HCT116 (cell line): ENCODE data around the gene RCC2. TPM values are rescaled to one million over a fixed set of nuclear protein-coding genes. Genes with fewer than 3 reads are reported as not detected.

ENCODE experiments used
- ATAC-seq: fragments of 200-7000 bp; cut with Tn5 transposase; 2 replicates; pipeline ENCODE4 v1.9.1; 2020; ENCODE audit warnings: mild to moderate bottlenecking, moderate library complexity
- BruUV-seq: library from RNA; stranded (reverse); fragments of 400-500 nt; replicated peaks from 2 replicates; lab custom pipeline; 2021; lab: Mats Ljungman, UMichigan
- CTCF ChIA-PET: fragments of 300-600 bp; sonication (Branson Sonifier 250); formaldehyde crosslinking; loops from one replicate; lab custom pipeline; 2021; ENCODE audit warnings: antibody characterized with exemption; lab: Charles Lee
- POLR2A ChIA-PET: fragments of 300-600, 350-600 bp; sonication (Branson Sonifier 250); formaldehyde crosslinking; loops from one replicate; lab custom pipeline; 2021; ENCODE audit warnings: antibody characterized with exemption; lab: Charles Lee
- RAD21 ChIA-PET, 2 experiments: fragments of 300-600 bp; sonication (Branson Sonifier 250); formaldehyde crosslinking; loops; one replicate each; lab custom pipeline; 2023; ENCODE audit warnings: low total read pairs in 2 of 2; ENCODE audit not compliant: uncharacterized antibody in 2 of 2, unreplicated experiment in 2 of 2, low non-redundant PET in 1 of 2; lab: Charles Lee
- DNase-seq: peaks from one replicate; pipeline ENCODE4 v3.0.0-alpha.2; 2010; ENCODE audit warnings: low read depth, low spot score
- H2AFZ ChIP-seq: fragments of 200-600 bp; shearing (Covaris generic), sonication (generic); 2 replicates; pipeline ENCODE4 v1.6.1; 2017; ENCODE audit warnings: low read depth, mixed run types, mixed read lengths, antibody characterized with exemption, low read length; ENCODE audit not compliant: poor library complexity, severe bottlenecking
- H3K27ac ChIP-seq: 2 replicates; pipeline ENCODE4 v1.5.1; 2012; ENCODE audit warnings: low read depth, low read length
- H3K27me3 ChIP-seq: fragments of 200-600 bp; sonication (generic); 2 replicates; pipeline ENCODE4 v1.6.1; 2016; ENCODE audit warnings: mixed run types, low read length, mixed read lengths; ENCODE audit not compliant: insufficient read depth
- H3K36me3 ChIP-seq, 2 experiments: fragments of 200-500 bp in 1 of 2; fragments of 200-600 bp in 1 of 2; sonication (Bioruptor generic) in 1 of 2; sonication (generic) in 1 of 2; 2 replicates each; pipeline versions ENCODE4 v1.5.1 to v1.6.1; 2014 to 2016; ENCODE audit warnings: low read length in 2 of 2, inconsistent platforms in 1 of 2, mixed read lengths in 1 of 2, mixed run types in 1 of 2; ENCODE audit not compliant: insufficient read depth in 2 of 2, control insufficient read depth in 1 of 2
- H3K4me1 ChIP-seq, 2 experiments: fragments of 200-600 bp in 1 of 2; sonication (generic) in 1 of 2; 2 replicates each; pipeline versions ENCODE4 v1.5.1 to v1.6.1; 2012 to 2017; ENCODE audit warnings: low read length in 2 of 2, inconsistent platforms in 1 of 2, mild to moderate bottlenecking in 1 of 2, mixed read lengths in 1 of 2, mixed run types in 1 of 2, moderate library complexity in 1 of 2; ENCODE audit not compliant: insufficient read depth in 2 of 2, control insufficient read depth in 1 of 2
- H3K4me2 ChIP-seq: fragments of 200-600 bp; sonication (generic); 2 replicates; pipeline ENCODE4 v1.6.1; 2017; ENCODE audit warnings: mixed run types, low read length, mixed read lengths
- H3K4me3 ChIP-seq, 2 experiments: fragments of 200-600 bp in 1 of 2; sonication (generic) in 1 of 2; replicated peaks in 1 of 2; 2 replicates each; pipeline ENCODE4 v1.5.1; 2011 to 2016; ENCODE audit warnings: low read length in 2 of 2, control low read depth in 1 of 2, low read depth in 1 of 2, mild to moderate bottlenecking in 1 of 2, mixed read lengths in 1 of 2, mixed run types in 1 of 2
- H3K79me2 ChIP-seq: fragments of 200-600 bp; sonication (generic); 2 replicates; pipeline ENCODE4 v1.6.1; 2017; ENCODE audit warnings: mild to moderate bottlenecking, mixed run types, low read length, moderate library complexity, mixed read lengths; ENCODE audit not compliant: insufficient read depth
- H3K9ac ChIP-seq: fragments of 200-600 bp; sonication (generic); 2 replicates; pipeline ENCODE4 v1.6.1; 2016; ENCODE audit warnings: low read length, mixed read lengths
- H3K9me2 ChIP-seq: fragments of 200-600 bp; sonication (generic), shearing (Covaris generic); 2 replicates; pipeline ENCODE4 v1.6.1; 2017; ENCODE audit warnings: mixed run types, mild to moderate bottlenecking, moderate library complexity; ENCODE audit not compliant: insufficient read depth
- H3K9me3 ChIP-seq, 2 experiments: fragments of 200-500 bp in 1 of 2; fragments of 200-600 bp in 1 of 2; sonication (Bioruptor generic) in 1 of 2; sonication (generic) in 1 of 2; 2 replicates each; pipeline ENCODE4 v1.6.1; 2014 to 2017; ENCODE audit warnings: low read length in 2 of 2, mixed read lengths in 2 of 2, inconsistent platforms in 1 of 2, low read depth in 1 of 2, mild to moderate bottlenecking in 1 of 2, mixed run types in 1 of 2, moderate library complexity in 1 of 2; ENCODE audit not compliant: control insufficient read depth in 1 of 2, insufficient read depth in 1 of 2
- H4K20me1 ChIP-seq: fragments of 200-600 bp; sonication (generic), shearing (Covaris generic); 2 replicates; pipeline ENCODE4 v1.6.1; 2017; ENCODE audit warnings: mixed run types, mild to moderate bottlenecking, moderate library complexity; ENCODE audit not compliant: insufficient read depth
- ATF3 ChIP-seq: IDR thresholded peaks from 2 replicates; pipeline ENCODE4 v1.6.1; 2012
- CBX3 ChIP-seq: IDR thresholded peaks from 2 replicates; pipeline ENCODE4 v1.6.1; 2012; ENCODE audit warnings: low read depth
- CEBPB ChIP-seq: IDR thresholded peaks from 2 replicates; pipeline ENCODE4 v1.6.1; 2012; ENCODE audit warnings: low read depth
- CTCF ChIP-seq, 3 experiments: fragments of 200-600 bp in 1 of 3; sonication (generic) in 1 of 3; IDR thresholded peaks in 2 of 3; conservative IDR thresholded peaks in 1 of 3; 2 replicates each; pipeline ENCODE4 v1.5.1; 2012 to 2017; ENCODE audit warnings: low read depth in 2 of 3, low read length in 2 of 3, antibody characterized with exemption in 1 of 3, borderline replicate concordance in 1 of 3, control low read depth in 1 of 3, mild to moderate bottlenecking in 1 of 3, mixed read lengths in 1 of 3, mixed run types in 1 of 3, moderate library complexity in 1 of 3; ENCODE audit not compliant: insufficient read depth in 1 of 3
- EGR1 ChIP-seq: IDR thresholded peaks from 2 replicates; pipeline ENCODE4 v1.6.1; 2012; ENCODE audit warnings: low read depth
- ELF1 ChIP-seq: IDR thresholded peaks from 2 replicates; pipeline ENCODE4 v1.6.1; 2012; ENCODE audit warnings: low read depth, borderline replicate concordance
- EZH2 ChIP-seq: fragments of 200-600 bp; sonication (generic); IDR thresholded peaks from 2 replicates; pipeline ENCODE4 v1.6.1; 2017; ENCODE audit warnings: antibody characterized with exemption, mixed run types
- EZH2phosphoT487 ChIP-seq: fragments of 200-600 bp; IDR thresholded peaks from 2 replicates; pipeline ENCODE4 v1.6.1; 2018; ENCODE audit warnings: antibody characterized with exemption, borderline replicate concordance
- FOSL1 ChIP-seq: IDR thresholded peaks from 2 replicates; pipeline ENCODE4 v1.6.1; 2012; ENCODE audit warnings: low read depth
- JUND ChIP-seq: IDR thresholded peaks from 2 replicates; pipeline ENCODE4 v1.6.1; 2012
- MAX ChIP-seq: IDR thresholded peaks from 2 replicates; pipeline ENCODE4 v1.6.1; 2012
- POLR2A ChIP-seq: IDR thresholded peaks from 2 replicates; pipeline ENCODE4 v1.7.0; 2011; ENCODE audit warnings: borderline replicate concordance; ENCODE audit not compliant: insufficient read depth, insufficient read length; ENCODE audit errors: extremely low read depth
- POLR2AphosphoS5 ChIP-seq: IDR thresholded peaks from 2 replicates; pipeline ENCODE4 v1.6.1; 2011; ENCODE audit warnings: mild to moderate bottlenecking, low read depth, low read length, moderate library complexity
- RAD21 ChIP-seq: IDR thresholded peaks from 2 replicates; pipeline ENCODE4 v1.6.1; 2012; ENCODE audit warnings: low read depth, mild to moderate bottlenecking
- SIN3A ChIP-seq: IDR thresholded peaks from 2 replicates; pipeline ENCODE4 v1.6.1; 2012; ENCODE audit warnings: low read depth
- SP1 ChIP-seq: IDR thresholded peaks from 2 replicates; pipeline ENCODE4 v1.6.1; 2012; ENCODE audit warnings: low read depth
- TCF7L2 ChIP-seq: IDR thresholded peaks from 2 replicates; pipeline ENCODE4 v1.7.0; 2011; ENCODE audit warnings: borderline replicate concordance, inconsistent platforms; ENCODE audit not compliant: insufficient read depth, insufficient read length; ENCODE audit errors: extremely low read depth
- YY1 ChIP-seq: IDR thresholded peaks from 2 replicates; pipeline ENCODE4 v1.6.1; 2011; ENCODE audit warnings: low read length, low read depth, moderate library complexity, mild to moderate bottlenecking; ENCODE audit not compliant: insufficient replicate concordance; ENCODE audit errors: extremely low read depth
- ZFX ChIP-seq: fragments of 450-650 bp; IDR thresholded peaks from 2 replicates; pipeline ENCODE4 v1.6.1; 2017
- ZNF274 ChIP-seq: fragments of 200-500 bp; sonication (Bioruptor generic); IDR thresholded peaks from 2 replicates; pipeline ENCODE4 v1.6.1; 2014; ENCODE audit warnings: mild to moderate bottlenecking, low read depth, low read length, inconsistent platforms
- intact Hi-C: fragments of 100-400 bp; cut with micrococcal nuclease; formaldehyde crosslinking; loops from 2 replicates; pipeline ENCODE4 v1.10.0; 2022
- total RNA-seq: library from RNA; stranded (reverse); gene quantifications from one replicate; pipeline ENCODE4 v1.2.1, GENCODE V29; 2021; ENCODE audit not compliant: unreplicated experiment

RCC2 gene
- total RNA-seq, 1 experiment from 2014 or later, result 178 TPM

GRCh38 chr1:17377325-17377953 lies 62.0 kb downstream of the RCC2 start:
- ATAC-seq (no peak), DNase-seq (no peak)
- BruUV-seq, result no TSS peak
- no peaks in the 10 kb centered on the region for H3K36me3 ChIP-seq
- no peaks in the 10 kb centered on the region for H3K9me2 ChIP-seq
- H3K27me3 ChIP-seq, result no peaks in the 10 kb centered on the region
- H3K4me3 ChIP-seq, result no peak overlapping the region
- H4K20me1 ChIP-seq, result no peaks in the 10 kb centered on the region
- no peak overlapping the region for H2AFZ ChIP-seq
- H3K4me2 ChIP-seq, result no peak overlapping the region
- POLR2A ChIA-PET, result interaction anchor here (0.6 kb wide), 1 partner anchor 84 kb away, joined by 4 read pairs; no protein-coding TSS in a partner anchor
- CTCF ChIA-PET, result no interaction called here
- H3K9me3 ChIP-seq, result no peaks in the 10 kb centered on the region
- RAD21 ChIA-PET, result no interaction called here
- H3K9ac ChIP-seq, result no peak overlapping the region
- H3K79me2 ChIP-seq, result no peaks in the 10 kb centered on the region
- H3K27ac ChIP-seq, result no peak overlapping the region
- no peaks in the 10 kb centered on the region for H3K4me1 ChIP-seq
- intact Hi-C loops, result loop anchor here (10.0 kb wide), 1 partner anchor 253 kb away; no protein-coding TSS in a partner anchor
- TF ChIP-seq POLR2A, result no peak
- TF ChIP-seq CEBPB, result no peak
- TF ChIP-seq ATF3, result no peak
- TF ChIP-seq ZFX, result no peak

GRCh38 chr1:17375651-17376050 lies 63.8 kb downstream of the RCC2 start:
- H3K27me3 ChIP-seq, result no peaks in the 10 kb centered on the region
- BruUV-seq, result no TSS peak
- no peak overlapping the region for H2AFZ ChIP-seq
- H3K36me3 ChIP-seq, result no peaks in the 10 kb centered on the region
- H3K4me3 ChIP-seq, result no peak overlapping the region
- H3K79me2 ChIP-seq, result no peaks in the 10 kb centered on the region
- intact Hi-C loops, result loop anchor here (10.0 kb wide), 1 partner anchor 251 kb away; no protein-coding TSS in a partner anchor
- POLR2A ChIA-PET, result no interaction called here
- no peaks in the 10 kb centered on the region for H3K4me1 ChIP-seq
- ATAC-seq (no peak), DNase-seq (no peak)
- H3K27ac ChIP-seq, result no peak overlapping the region
- H3K4me2 ChIP-seq, result no peak overlapping the region
- no peak overlapping the region for H3K9ac ChIP-seq
- RAD21 ChIA-PET, result no interaction called here
- H3K9me2 ChIP-seq, result no peaks in the 10 kb centered on the region
- H3K9me3 ChIP-seq, result no peaks in the 10 kb centered on the region
- no peaks in the 10 kb centered on the region for H4K20me1 ChIP-seq
- CTCF ChIA-PET, result no interaction called here
- no peak for TF ChIP-seq JUND
- no peak for TF ChIP-seq CEBPB
- TF ChIP-seq ZFX, result no peak
- TF ChIP-seq ELF1, result no peak
- TF ChIP-seq SP1, result no peak
- TF ChIP-seq POLR2AphosphoS5, result no peak
- TF ChIP-seq CTCF (IDR thresholded peaks at IDR 0.05 in 2 of 3, conservative IDR thresholded peaks at IDR 0.05 in 1 of 3; ENCODE audit: borderline replicate concordance in 1 of 3, insufficient read depth in 1 of 3, low read depth in 2 of 3, low read length in 2 of 3), result no peak
- no peak for TF ChIP-seq FOSL1
- no peak for TF ChIP-seq TCF7L2
- TF ChIP-seq ZNF274, result no peak
- TF ChIP-seq YY1, result no peak
- TF ChIP-seq EGR1, result no peak
- TF ChIP-seq EZH2phosphoT487, result no peak
- TF ChIP-seq MAX, result no peak
- no peak for TF ChIP-seq CBX3
- no peak for TF ChIP-seq RAD21
- TF ChIP-seq EZH2, result no peak
- no peak for TF ChIP-seq SIN3A
- no peak for TF ChIP-seq POLR2A
